HG03442 (cell line): ENCODE measurements around the gene CLN5.
A peak's percentile ranks its signal among the peaks of the same experiment; 100 is the strongest.

Source experiments
- ATAC-seq: cut with Tn5 transposase; IDR thresholded peaks from one replicate; pipeline ENCODE4 v1.9.1; 2021; ENCODE audit warnings: mild to moderate bottlenecking, moderate library complexity; ENCODE audit not compliant: unreplicated experiment

CLN5 gene

DNA sequence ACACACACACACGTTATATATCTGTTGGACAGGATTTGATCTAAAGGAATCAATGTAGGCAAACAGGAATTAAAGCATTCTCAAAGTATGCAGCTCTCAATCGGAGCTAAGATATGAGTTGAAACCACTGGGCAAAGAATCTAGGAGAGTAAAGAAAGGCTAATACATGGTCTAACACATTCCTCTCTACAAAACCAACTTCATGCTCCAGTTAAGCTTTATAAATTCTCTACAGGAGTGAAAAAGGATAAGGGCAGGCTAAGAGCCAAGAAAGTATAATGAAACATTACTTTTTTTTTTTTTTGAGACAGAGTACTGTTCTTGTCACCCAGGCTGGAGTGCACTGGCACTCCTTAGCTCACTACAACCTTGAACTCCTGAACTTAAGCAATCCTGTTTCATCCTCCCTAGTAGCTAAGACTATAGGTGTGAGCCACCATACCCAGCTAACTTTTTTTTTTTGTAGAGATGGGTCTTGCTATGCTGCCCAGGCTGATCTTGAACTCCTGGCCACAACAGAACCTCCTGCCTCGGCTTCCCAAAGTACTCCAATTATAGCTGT is 24.5 kb downstream of the CLN5 start:
- no peak for ATAC-seq

DNA sequence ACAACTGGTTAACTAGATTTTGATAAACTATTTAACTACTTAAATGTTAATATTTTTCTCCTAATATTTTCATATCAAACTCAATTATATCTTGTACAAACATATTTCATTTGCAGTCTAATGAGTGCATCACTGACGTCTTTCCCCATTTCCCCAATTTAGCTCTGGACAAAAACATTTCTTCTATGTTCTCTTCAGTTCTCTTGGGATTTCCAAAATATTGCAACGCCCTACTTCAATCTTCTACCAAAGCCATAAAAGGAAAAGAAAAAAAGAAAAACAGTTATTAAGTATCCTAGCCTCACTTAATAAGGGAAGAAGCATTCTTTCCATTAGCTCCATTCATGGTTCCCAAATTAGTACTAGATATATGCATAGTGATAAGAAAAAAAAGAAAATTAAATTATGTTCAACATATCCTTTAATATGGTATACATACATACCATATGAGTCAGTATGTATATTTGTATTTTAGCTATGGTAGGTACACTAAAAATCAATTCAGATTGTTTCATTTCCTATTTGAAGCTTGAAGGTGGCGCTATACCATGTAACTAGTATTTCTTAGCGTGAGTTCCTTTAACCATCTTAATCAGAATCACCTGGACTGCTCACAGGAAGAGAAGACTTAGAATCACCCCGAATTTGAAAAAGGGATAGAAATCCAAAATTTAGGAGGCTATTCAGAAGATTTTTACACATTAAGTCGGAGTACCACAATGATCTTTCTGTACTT is 25.2 kb downstream of the CLN5 start:
- ATAC-seq = no peak

DNA sequence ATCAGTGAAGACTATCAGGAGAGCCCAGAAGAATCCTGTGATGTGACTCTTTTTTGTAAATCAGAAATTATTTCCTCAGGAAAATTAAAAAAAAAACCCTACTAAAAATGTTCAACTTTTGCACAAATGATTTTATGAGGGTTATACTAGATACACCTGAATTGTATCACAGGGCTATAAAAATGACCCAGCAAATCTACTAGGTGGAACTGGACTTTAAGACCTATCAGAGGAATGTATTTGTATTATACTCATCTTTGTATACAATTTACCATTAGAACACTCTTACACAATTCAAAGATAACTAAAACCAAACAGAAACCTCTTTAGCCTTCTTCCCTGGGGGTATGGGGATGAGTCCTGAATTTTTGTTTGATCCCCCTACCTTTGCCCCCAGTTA is 27.9 kb downstream of the CLN5 start:
- ATAC-seq = no peak

DNA sequence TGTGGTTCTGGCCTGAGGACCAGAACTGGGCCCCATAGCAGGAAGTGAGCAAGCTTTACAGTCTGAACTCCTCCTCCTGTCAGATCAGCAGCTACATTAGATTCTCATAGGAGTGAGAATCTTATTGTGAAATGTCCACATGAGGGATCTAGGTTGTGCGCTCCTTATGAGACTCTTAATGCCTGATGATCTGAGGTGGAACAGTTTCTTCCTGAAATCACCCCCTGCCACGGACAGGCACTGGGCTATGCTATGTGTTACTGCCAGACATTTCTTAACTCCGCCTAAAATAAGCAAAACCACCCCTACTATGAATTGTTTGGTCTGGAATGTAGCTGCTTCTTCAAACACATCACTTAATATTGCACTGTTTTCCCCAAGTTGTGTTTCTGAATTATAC is 30.5 kb downstream of the CLN5 start:
- ATAC-seq = no peak

DNA sequence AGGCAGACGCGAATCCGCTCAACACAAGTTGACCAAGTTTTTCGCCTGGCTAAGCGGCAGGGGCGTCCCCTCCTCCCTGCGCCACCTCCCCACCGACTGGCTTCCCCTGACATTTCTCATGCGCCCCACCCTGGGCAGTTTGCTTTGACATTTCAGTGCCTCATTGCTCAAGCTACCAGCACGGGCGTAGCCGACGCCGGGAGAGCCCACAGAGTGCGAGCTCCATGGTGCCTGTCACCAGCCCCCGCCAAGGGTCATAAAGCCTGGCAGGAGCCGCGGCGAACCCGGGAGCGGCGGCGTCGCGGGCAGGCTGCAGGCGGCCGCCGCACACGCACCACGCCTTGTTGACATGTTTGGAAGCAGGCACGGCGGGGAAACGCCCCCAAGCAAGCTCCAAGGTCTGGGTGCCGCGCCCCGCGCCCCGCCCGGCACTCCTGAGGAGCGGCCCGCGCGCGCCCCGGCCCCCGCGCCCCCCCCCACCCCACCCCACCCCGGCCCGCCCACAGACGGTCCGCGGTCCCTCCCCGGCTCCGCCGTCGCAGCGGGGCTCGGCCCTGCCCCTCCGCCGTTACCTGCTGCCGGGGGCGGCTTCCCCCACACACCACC is 34.5 kb downstream of the CLN5 start:
- peak; percentile 49 for ATAC-seq

DNA sequence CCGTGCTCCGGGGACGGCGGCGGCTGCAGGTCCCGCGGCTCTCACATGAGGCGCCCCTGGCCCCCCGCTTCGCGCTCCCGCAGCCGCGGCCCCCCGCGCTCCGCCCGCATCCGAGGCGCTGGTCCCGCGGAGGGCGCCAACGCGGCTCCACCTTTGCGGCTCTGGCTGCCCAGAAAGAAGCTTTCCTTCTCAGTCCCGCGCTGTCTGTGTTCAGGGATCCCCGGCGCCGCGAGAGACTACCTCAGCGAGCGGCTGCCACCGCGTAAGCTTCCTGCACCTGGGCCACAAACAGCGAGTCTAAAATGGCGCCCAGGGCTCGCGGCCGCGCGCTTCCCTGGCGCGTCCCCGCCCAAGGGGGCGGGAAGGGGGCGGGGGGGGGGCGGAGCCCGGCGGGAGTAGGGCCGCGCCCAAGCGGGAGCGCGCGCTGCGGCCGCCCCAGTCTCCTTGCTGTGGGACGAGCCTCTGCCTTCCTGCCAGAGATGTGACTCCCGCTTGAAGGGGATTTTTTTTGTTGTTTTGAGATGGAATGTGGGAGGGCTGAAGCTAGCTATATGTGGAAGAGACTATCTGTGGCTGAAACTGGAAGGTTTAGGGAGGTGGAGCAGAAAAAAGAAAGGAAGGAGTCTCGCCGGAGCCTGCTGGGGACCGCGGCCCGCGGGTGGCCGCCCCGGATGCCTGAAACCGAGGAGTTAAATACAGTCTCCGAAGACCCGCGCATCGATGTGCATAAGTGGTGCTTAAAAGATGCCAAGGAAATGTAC is 35.2 kb downstream of the CLN5 start, which contains the start of gene FBXL3:
Gene FBXL3 (minus strand): TSS at position 299 of the 761 bp plus-strand sequence. CDS start 5,299 bp downstream, outside the sequence.
- peak; percentile 44 for ATAC-seq

DNA sequence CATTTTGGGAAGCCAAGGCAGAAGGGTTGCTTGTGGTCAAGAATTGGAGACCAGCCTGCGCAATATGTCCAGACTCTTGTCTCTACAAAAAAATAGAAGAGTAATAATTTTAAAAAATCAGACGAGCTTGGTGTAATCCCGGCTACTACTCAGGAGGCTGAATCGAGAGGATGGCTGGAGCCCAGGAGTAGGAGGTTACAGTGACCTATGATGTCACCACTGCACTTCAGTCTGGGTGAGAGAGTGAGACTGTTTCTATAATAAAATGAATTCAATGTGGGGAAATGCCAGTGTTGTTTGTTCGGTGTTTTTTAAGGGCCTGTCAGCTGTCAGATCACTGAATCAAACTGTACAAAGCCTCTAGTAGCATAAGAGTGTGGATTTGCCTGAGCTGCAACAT is 36.3 kb downstream of the CLN5 start:
- no peak for ATAC-seq

DNA sequence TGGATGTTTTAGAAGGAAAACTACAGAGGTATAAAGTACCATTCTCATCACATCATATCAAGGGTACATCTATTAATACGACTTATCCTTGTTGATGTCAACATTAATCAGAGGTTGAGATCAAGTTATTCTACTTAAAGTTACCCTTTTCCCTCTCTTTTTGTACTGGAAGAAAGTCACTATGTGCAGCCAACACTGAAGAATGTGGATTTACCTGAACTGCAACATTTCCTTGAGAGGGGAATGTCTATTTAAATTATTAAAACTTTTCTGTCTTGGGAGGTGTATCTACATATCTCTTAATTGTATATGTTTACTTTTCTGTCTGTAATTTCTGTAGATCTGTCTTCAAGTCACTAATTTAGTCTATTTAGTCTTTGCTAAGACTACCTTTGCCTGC is 37.6 kb downstream of the CLN5 start:
- ATAC-seq = no peak

DNA sequence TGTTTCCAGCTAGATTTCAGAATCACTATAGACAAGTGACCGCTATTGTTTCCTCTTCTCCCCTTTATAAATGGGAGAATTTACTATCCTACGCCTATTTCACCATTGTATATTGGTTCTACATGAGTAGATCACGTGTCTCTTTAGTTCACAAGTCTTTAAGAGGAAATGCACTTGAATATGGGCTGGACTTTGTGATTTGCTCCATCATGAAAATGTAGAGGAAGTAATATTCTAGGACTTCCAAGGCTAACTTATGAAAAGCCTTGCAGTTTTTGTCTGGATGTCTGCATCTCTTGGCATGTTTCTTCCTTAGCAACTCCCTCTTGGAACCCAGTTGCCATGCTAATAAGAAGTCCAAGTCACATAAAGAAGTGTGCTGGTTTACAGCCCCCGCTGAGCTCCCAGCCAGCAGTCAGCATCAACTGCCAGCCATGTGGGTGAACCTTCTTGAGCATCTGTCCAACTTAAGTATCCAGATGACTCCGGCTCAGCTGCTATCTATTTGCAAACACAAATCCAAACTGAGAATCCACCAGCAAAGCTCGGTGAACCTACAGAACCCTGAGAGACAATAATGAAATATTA is 39.9 kb downstream of the CLN5 start:
- ATAC-seq = no peak

DNA sequence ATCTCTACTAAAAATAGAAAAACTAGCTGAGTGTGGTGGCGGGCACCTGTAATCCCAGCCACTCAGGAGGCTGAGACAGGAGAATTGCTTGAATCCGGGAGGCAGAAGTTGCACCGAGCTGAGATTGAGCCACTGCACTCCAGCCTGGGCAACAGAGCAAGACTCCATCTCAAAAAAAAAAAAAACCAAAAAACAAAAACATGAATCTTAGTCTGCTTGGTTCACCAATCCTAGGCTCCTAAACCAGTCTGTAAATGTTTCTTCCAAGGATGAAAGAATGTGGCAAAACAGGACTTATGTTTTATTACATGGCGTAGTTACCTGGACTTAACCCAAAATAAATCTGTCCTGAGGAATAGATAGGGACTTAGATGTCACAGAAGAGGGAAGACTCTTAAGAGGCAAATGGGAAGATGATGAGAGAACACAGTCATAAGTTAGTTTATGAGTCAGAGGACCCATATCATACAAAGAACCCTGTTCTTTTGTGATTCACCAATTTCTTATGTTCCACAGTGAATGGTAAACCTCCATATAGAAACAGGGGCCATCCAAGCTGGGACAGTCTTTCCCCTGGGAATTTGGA is 41.9 kb downstream of the CLN5 start:
- no peak for ATAC-seq

DNA sequence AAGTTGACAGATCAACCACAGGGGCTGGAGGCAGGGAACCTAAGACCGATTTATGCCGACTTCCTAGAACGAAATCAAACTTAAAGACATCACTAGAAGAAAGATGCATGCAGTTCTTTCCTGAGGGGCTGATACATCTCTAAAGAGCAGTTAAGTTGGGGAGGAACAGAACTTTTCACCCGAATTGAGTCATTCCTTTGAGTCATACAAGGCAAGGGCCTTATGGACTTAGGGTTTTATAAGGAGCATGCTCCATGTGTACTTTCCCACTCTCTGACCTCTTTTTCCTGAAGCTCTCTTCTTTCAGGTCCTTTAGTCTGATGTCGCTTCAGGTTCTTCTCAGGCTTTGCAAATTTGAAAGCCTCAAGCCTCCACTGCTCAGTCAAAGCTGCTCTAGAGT is 43.0 kb downstream of the CLN5 start:
- ATAC-seq = no peak

DNA sequence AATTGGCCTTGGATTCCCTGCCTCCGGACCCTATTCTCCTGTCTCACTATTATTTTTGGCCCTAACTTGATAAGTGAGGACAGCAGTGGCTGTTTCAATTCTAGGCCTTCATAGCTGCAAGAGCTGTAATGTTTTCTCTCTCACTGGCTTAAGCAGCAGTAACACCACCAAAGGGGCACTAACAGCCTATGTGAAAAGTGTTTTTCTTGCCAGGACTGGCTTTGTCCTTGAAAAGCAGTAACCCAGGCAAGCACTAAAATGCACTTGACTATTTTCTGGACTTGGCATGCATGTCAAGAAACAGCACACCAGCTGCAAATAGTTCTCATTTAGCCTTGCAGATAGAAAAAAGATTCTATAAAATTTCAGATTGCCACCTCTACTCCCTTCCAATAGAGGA is 44.4 kb downstream of the CLN5 start:
- no peak for ATAC-seq

DNA sequence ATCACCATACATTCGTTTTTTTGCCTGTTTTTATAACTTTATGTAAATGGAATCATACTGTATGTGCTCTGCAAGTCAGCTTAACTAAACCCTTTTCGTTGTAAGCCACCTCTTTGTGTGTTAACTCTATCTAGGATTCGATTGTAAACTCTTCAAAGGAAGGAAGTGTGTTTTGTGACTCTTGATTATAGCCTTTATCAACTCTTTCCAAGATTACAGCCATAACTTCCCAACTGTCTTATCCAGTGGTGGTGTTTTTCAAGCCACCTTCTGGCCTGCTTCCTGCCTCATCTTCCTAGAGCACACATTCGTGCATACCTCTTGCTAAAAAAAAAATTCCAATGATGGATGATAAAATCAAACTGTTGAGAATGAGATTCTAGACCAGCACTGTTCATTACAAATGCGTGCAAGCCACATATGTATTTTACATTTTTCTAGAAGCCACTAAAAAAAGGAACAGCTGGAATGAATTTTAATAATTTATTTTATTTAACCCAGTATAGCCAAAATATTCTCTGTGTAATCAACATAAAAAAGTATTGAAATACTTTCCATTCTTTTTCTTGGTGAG is 47.1 kb downstream of the CLN5 start:
- ATAC-seq = no peak

DNA sequence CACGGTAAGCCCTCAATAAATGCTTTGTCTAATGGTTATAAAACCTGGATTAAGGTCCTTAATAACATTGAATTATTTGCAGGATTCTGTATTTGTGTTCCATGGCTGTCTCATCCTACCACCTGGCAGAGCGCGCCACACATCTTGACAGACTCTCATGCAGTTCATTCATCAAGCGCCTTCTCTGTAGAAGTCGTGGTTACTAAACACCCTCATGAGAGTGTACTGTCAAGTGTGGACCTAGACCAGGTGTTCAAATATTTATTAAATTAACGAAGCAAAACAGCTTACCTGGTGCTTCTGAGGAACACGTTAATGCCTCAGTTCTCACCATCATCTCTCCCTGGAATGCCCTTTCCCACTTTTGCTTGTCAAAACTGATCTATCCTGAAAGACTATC is 48.2 kb downstream of the CLN5 start:
- ATAC-seq = no peak

DNA sequence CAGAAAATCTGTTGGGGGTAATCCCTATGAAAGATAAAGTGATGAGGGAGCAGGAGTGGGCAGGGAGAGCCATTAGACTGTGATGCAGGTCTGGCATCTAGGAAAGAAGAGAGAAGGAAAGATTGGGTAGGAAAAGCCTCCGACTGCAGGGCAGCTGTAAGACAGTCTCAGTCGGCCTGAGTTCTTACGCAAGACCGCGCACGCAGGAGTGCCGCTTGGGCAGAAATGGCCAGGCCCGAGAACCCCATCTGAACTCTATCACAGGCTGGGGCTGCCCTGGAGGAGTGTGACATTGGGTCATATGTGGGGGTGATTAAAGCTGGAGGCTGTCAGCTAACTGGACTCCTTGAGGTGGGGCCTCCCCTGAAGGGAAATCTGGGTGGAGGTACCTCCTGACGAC is 49.0 kb downstream of the CLN5 start:
- ATAC-seq = no peak

DNA sequence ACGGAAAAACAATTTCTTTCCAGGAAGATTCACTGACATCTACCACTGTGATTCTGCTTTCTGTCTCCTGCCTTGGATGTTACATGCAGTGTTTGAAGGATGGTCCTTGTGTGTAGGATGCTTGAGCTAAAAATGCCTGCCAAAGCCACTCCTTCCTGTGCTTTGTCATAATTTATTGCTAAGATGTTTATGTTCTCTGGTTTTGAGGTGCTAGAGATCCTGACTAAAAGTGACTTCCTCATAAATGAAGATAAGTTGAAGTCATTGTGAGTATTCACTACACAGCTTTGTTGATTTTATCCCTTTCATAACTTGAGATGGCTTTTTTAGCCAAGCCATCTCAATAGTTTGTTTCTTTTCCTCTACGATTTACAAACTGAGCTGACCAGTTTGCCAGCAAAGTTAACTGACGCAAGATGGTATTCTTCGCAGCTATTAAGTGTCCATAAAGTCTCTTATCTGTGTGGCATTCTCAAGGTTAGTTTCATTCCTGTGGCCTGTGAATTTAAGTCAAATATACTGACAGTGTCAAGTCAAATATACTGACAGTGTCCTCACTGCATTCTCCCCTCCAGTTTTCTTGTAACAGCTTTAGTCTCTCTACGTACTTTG is 50.8 kb downstream of the CLN5 start:
- no peak for ATAC-seq

DNA sequence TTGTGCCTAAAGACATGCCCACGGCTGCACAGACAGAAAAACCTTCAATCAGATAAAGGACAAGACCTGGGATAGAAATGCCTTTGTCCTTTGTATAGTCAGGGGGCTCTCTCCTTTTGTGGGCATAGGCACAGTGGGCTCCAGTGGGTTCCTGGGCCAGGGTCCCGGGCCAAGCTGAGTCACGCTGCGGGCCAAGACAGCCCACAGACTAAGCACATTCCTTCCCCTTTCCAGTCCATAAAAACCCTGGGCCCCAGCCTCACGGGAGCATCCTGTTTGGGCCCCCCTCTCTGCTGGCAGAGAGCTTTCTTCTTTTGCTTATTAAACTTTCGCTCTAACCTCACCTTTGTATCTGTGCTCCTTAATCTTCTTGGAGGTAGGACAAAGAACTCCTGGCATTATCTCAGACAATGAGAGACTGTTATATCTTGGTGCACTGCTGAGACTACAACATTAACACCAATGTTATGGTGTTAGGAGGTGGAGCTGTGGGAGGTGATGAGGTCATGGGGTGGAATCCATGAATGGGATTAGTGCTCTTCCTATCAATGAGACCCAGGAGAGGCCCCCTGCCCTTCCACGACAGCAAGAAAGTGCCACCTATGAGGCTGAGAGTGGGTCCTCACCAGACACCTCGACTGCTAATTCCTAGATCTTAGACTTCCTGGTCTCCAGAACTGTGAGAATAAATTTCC is 55.9 kb downstream of the CLN5 start:
- ATAC-seq = no peak

DNA sequence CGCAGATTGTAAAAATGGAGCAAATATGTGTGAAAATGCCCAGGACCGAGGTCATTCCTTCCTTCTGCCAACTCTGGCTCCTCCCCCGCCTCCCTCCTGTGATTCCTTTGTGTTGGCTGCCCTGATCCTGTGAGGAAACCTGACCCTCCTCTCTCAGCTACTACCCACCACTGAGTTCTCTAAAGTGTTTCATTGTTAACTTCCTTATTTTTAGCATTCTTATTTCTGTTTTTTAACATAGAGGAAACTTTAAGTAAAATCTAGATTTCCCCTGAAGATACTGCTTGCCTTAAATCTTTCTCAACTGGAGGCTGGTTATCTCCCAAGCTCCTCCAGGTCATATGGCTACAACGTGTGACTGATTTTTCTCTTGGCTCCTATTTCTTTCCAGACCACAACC is 56.8 kb downstream of the CLN5 start:
- ATAC-seq = no peak

DNA sequence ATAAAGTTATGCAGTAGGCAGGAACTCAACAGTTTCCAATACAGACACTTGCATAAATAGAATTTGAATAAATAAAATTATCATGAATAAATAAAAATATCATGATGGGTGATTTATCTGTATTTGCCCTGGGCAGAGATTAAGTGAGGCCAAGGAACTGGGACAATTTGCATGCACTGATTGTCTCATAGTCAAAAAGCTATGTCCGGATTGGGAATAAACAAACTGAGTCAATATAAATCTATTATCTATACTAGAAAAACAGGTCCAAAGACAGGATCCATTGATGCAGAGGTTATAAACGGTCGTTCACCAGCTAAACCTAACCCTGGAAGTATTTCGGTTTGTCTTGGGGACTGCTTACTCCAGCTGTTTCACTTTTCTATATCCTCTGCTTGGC is 61.3 kb downstream of the CLN5 start:
- ATAC-seq = no peak
